ENCODE measurements around the gene ATOSA. TPM values are rescaled to one million over a fixed set of nuclear protein-coding genes. Genes with fewer than 3 reads are reported as not detected.

ATOSA gene
- total RNA-seq, 1 donor from 2014 or later, result 26.8 TPM

- DNase-seq (ENCODE audit: low spot score), result no peak
- no peaks in the 10 kb centered on the region for H4K20me1 ChIP-seq (ENCODE audit: low read depth)
- Mint-ChIP-seq H3K27ac (no peak overlapping the region), H3K4me1 (no peaks in the 10 kb centered on the region), H3K27me3 (ENCODE audit: insufficient read depth, low read depth) (peaks cover 3% of the 10 kb centered on the region), H3K9me3 (no peaks in the 10 kb centered on the region), H3K36me3 (peaks cover 3% of the 10 kb centered on the region), H3K4me3 (no peak overlapping the region)
- H3K4me3 ChIP-seq, result no peak overlapping the region
- no peak for TF ChIP-seq EZH2 (IDR thresholded peaks at IDR 0.05)
- no peak for TF ChIP-seq CTCF (IDR thresholded peaks at IDR 0.05)
- no peak for TF ChIP-seq EZH2phosphoT487 (IDR thresholded peaks at IDR 0.05)
- H3K27me3 ChIP-seq, result no peaks in the 10 kb centered on the region
- H3K4me2 ChIP-seq, result no peak overlapping the region
- H2AFZ ChIP-seq (replicated peaks), result no peak overlapping the region
- H3K79me2 ChIP-seq (ENCODE audit: low read depth), result no peaks in the 10 kb centered on the region
- no peak overlapping the region for H3K27ac ChIP-seq
- no peak overlapping the region for H3K9ac ChIP-seq
- H3K9me3 ChIP-seq (ENCODE audit: low read depth), result no peaks in the 10 kb centered on the region
- peaks cover 9% of the 10 kb centered on the region for H3F3A ChIP-seq (ENCODE audit: low read depth)
- no peaks in the 10 kb centered on the region for H3K36me3 ChIP-seq
- H3K4me1 ChIP-seq, result peaks cover 8% of the 10 kb centered on the region
Measured at GRCh38 chr15:52636459-52636858, 42.7 kb downstream of the ATOSA start.

- no peak overlapping the region for H3K4me2 ChIP-seq
- peaks cover 3% of the 10 kb centered on the region for H3K27me3 Mint-ChIP-seq (ENCODE audit: insufficient read depth, low read depth)
Measured at GRCh38 chr15:52635908-52636307, 43.3 kb downstream of the ATOSA start.

More at GRCh38 chr15:52635908-52636307, 43.3 kb downstream of the ATOSA start:
- Histone ChIP-seq H3K4me1 (peaks cover 8% of the 10 kb centered on the region), H3K9ac (no peak overlapping the region), H2AFZ (replicated peaks) (no peak overlapping the region), H3K27me3 (no peaks in the 10 kb centered on the region), H3K36me3 (no peaks in the 10 kb centered on the region), H3K9me3 (ENCODE audit: low read depth) (no peaks in the 10 kb centered on the region), H4K20me1 (ENCODE audit: low read depth) (no peaks in the 10 kb centered on the region), H3K4me3 (no peak overlapping the region), H3K27ac (no peak overlapping the region), H3K79me2 (ENCODE audit: low read depth) (no peaks in the 10 kb centered on the region), H3F3A (ENCODE audit: low read depth) (peaks cover 9% of the 10 kb centered on the region)
- no peak for DNase-seq (ENCODE audit: low spot score)
- H3K27ac Mint-ChIP-seq, result no peak overlapping the region
- H3K36me3 Mint-ChIP-seq, result peaks cover 3% of the 10 kb centered on the region
- no peak for TF ChIP-seq EZH2phosphoT487 (IDR thresholded peaks at IDR 0.05)
- no peak overlapping the region for H3K4me3 Mint-ChIP-seq
- no peaks in the 10 kb centered on the region for H3K4me1 Mint-ChIP-seq
- H3K9me3 Mint-ChIP-seq, result no peaks in the 10 kb centered on the region

Other genes with a start within 250 kb of the ATOSA start
- gene MYO5A, start 150.5 kb downstream of the ATOSA start, total RNA-seq (ENCODE audit: low replicate concordance), result 17.0 and 34.3 TPM in 2 replicates
- gene ARPP19, start 110.4 kb downstream of the ATOSA start, total RNA-seq (ENCODE audit: low replicate concordance), result 204 and 276 TPM in 2 replicates
- gene ONECUT1, start 110.9 kb upstream of the ATOSA start, total RNA-seq (ENCODE audit: low replicate concordance), result 1.5 TPM in 2 replicates